GM10266 (cell line): ENCODE results near the gene MELTF.

Experiments used
- DNase-seq: peaks from one replicate; pipeline ENCODE4 v3.0.0; 2012; ENCODE audit errors: extremely low spot score
- TF ChIP-seq, protein P1 (sequence below): IDR thresholded peaks from 2 replicates; pipeline ENCODE4 v1.5.1; 2012; ENCODE audit warnings: mild to moderate bottlenecking, low read depth; ENCODE audit not compliant: control insufficient read depth, insufficient read depth; ENCODE audit errors: missing control alignments

MELTF gene

GRCh38 chr3:196962930-196963630, 66.5 kb downstream of the MELTF start:
- DNase-seq: no peak
- TF ChIP-seq, protein P1, sequence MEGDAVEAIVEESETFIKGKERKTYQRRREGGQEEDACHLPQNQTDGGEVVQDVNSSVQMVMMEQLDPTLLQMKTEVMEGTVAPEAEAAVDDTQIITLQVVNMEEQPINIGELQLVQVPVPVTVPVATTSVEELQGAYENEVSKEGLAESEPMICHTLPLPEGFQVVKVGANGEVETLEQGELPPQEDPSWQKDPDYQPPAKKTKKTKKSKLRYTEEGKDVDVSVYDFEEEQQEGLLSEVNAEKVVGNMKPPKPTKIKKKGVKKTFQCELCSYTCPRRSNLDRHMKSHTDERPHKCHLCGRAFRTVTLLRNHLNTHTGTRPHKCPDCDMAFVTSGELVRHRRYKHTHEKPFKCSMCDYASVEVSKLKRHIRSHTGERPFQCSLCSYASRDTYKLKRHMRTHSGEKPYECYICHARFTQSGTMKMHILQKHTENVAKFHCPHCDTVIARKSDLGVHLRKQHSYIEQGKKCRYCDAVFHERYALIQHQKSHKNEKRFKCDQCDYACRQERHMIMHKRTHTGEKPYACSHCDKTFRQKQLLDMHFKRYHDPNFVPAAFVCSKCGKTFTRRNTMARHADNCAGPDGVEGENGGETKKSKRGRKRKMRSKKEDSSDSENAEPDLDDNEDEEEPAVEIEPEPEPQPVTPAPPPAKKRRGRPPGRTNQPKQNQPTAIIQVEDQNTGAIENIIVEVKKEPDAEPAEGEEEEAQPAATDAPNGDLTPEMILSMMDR: no peak

GRCh38 chr3:196962108-196962929, 67.3 kb downstream of the MELTF start:
- no peak for DNase-seq

GRCh38 chr3:196954832-196955231, 74.8 kb downstream of the MELTF start:
- DNase-seq: no peak
- TF ChIP-seq, protein P1: no peak

More at GRCh38 chr3:196962108-196962929, 67.3 kb downstream of the MELTF start:
- TF ChIP-seq, protein P1: no peak
